ENCODE data around the gene KLC1. TPM values are rescaled to one million over a fixed set of nuclear protein-coding genes. Genes with fewer than 3 reads are reported as not detected.
"Not testable (repeated sequence)": the region's sequence is repeated elsewhere in the genome, so short reads cannot be mapped to it uniquely, and the experiment has no call there.

Gene KLC1
- total and polyA plus RNA-seq, 2 donors (not counting 1 experiment from before 2014, with no cell fraction given) = 102 to 243 TPM

DNA sequence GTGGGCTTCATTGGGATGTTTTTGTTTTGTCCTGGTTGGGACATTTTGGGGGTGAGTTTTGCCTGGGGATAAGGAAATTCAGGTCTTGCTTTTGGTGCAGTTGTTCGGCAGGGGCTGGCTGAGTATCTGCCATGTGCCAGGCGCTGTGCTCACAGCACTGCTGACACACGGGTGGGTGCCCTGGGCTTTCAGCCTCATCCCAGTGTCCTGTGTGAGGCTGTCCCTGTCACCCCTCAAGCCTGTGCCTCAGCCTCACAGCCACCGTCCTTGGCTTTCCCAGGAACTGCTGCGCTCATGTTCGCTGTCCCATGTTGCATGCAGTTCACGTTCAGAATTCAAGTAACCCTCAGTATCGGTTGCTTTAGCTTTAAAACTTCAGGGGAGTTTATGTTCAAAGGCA, 61.3 kb downstream of the KLC1 start:
- H3K9me3 ChIP-seq (ENCODE audit: control extremely low read depth in 1 of 3, control insufficient read depth in 2 of 3, insufficient read depth in 1 of 3, low read length in 2 of 3) = no peaks in the 10 kb centered on the region
- H3K4me1 ChIP-seq (ENCODE audit: control insufficient read depth in 2 of 2, insufficient read depth in 2 of 2, low read length in 2 of 2) = peaks cover 41 to 43% of the 10 kb centered on the region in 2 donors
- Mint-ChIP-seq H3K4me1 (peaks cover 42% of the 10 kb centered on the region), H3K27ac (peak overlapping the region; percentile 70), H3K27me3 (no peaks in the 10 kb centered on the region), H3K9me3 (ENCODE audit: insufficient read depth) (no peaks in the 10 kb centered on the region), H3K4me3 (peak overlapping the region; percentile 64)
- H2AFZ ChIP-seq (ENCODE audit: insufficient read depth, low read depth, low read length, poor library complexity, severe bottlenecking) = no peak overlapping the region
- H3K9ac ChIP-seq (ENCODE audit: low read length) = no peak overlapping the region
- ATAC-seq (ENCODE audit: low read depth) (no peak), DNase-seq (no peak)
- no peak overlapping the region for H3K4me3 ChIP-seq (ENCODE audit: control extremely low read depth in 1 of 5, extremely low read depth in 1 of 5, insufficient read depth in 1 of 5, low read depth in 2 of 5, low read length in 4 of 5)
- no peaks in the 10 kb centered on the region for H3K27me3 ChIP-seq (replicated peaks in 1 of 4; ENCODE audit: control extremely low read depth in 1 of 4, control insufficient read depth in 3 of 4, insufficient read depth in 4 of 4, low read length in 3 of 4)
- WGBS (ENCODE audit: insufficient coverage) = 96% methylated on average over 7 of the region's 8 CpGs
- intact Hi-C loops (cut with micrococcal nuclease) = no loop called here
- H3K27ac ChIP-seq (ENCODE audit: low read length in 2 of 2) = peak overlapping the region in 1 of 2 donors; percentile 29
- POLR2A ChIA-PET = interaction anchor here (0.9 kb wide), 1 partner anchor 11 kb away, joined by 3 read pairs; no protein-coding TSS in a partner anchor
- H3K79me2 ChIP-seq (ENCODE audit: control insufficient read depth, insufficient read depth, low read length) = peaks cover 21% of the 10 kb centered on the region
- peaks cover 20% of the 10 kb centered on the region for H4K20me1 ChIP-seq (ENCODE audit: control insufficient read depth, insufficient read depth, low read length, poor library complexity, severe bottlenecking)
- H3K36me3 ChIP-seq (replicated peaks in 1 of 2; ENCODE audit: control extremely low read depth in 1 of 2, control insufficient read depth in 1 of 2, extremely low read depth in 1 of 2, insufficient read depth in 2 of 2, low read length in 1 of 2) = peaks cover 0 to 44% of the 10 kb centered on the region in 2 experiments
- TF ChIP-seq, protein P1, sequence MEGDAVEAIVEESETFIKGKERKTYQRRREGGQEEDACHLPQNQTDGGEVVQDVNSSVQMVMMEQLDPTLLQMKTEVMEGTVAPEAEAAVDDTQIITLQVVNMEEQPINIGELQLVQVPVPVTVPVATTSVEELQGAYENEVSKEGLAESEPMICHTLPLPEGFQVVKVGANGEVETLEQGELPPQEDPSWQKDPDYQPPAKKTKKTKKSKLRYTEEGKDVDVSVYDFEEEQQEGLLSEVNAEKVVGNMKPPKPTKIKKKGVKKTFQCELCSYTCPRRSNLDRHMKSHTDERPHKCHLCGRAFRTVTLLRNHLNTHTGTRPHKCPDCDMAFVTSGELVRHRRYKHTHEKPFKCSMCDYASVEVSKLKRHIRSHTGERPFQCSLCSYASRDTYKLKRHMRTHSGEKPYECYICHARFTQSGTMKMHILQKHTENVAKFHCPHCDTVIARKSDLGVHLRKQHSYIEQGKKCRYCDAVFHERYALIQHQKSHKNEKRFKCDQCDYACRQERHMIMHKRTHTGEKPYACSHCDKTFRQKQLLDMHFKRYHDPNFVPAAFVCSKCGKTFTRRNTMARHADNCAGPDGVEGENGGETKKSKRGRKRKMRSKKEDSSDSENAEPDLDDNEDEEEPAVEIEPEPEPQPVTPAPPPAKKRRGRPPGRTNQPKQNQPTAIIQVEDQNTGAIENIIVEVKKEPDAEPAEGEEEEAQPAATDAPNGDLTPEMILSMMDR (IDR thresholded peaks at IDR 0.05) = no peak
- no peak for TF ChIP-seq EZH2 (IDR thresholded peaks at IDR 0.05; ENCODE audit: borderline replicate concordance, insufficient read depth, low read depth, low read length, poor library complexity, severe bottlenecking)
- CTCF ChIA-PET = interaction anchor here (2.6 kb wide), 1 partner anchor 10 kb away, joined by 10 read pairs; no protein-coding TSS in a partner anchor
- H3K4me2 ChIP-seq (replicated peaks; ENCODE audit: low read depth, low read length, poor library complexity, severe bottlenecking) = peak overlapping the region; percentile 45

DNA sequence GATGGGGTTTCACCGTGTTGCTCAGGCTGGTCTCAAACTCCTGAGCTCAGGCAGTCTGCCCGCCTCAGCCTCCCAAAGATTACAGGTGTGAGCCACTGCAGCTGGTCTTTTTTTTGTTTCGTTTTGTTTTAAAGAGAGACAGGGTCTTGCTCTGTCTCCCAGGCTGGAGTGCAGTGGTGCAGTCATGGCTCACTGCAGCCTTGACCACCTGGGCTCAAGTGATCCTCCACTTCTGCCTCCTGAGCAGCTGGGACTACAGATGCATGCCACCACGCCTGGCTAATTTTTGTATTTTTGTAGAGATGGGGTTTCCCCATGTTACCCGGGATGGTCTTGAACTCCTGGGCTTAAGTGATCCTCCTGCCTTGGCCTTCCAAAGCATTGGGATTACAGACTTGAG, 62.6 kb downstream of the KLC1 start:
- H3K4me2 ChIP-seq (replicated peaks; ENCODE audit: low read depth, low read length, poor library complexity, severe bottlenecking) = peak overlapping the region; percentile 45
- not testable (repeated sequence) for H3K27me3 ChIP-seq (replicated peaks in 1 of 4; ENCODE audit: control extremely low read depth in 1 of 4, control insufficient read depth in 3 of 4, insufficient read depth in 4 of 4, low read length in 3 of 4); H3K4me3 ChIP-seq (ENCODE audit: control extremely low read depth in 1 of 5, extremely low read depth in 1 of 5, insufficient read depth in 1 of 5, low read depth in 2 of 5, low read length in 4 of 5); H3K9me3 ChIP-seq (ENCODE audit: control extremely low read depth in 1 of 3, control insufficient read depth in 2 of 3, insufficient read depth in 1 of 3, low read length in 2 of 3); H3K9ac ChIP-seq (ENCODE audit: low read length); H2AFZ ChIP-seq (ENCODE audit: insufficient read depth, low read depth, low read length, poor library complexity, severe bottlenecking); H3K9me3 Mint-ChIP-seq (ENCODE audit: insufficient read depth); H3K27me3 Mint-ChIP-seq
- intact Hi-C loops (cut with micrococcal nuclease) = loop anchor here (1.0 kb wide), 1 partner anchor 24 kb away; the partner anchor contains the start of genes XRCC3 and ZFYVE21
- DNase-seq (peak; percentile 61), ATAC-seq (ENCODE audit: low read depth) (peak; percentile 73)
- H3K27ac ChIP-seq (ENCODE audit: low read length in 2 of 2) = peak overlapping the region; percentile 68 to 79
- Mint-ChIP-seq H3K27ac (peak overlapping the region; percentile 87), H3K4me3 (peak overlapping the region; percentile 69), H3K4me1 (peaks cover 54% of the 10 kb centered on the region)
- peaks cover 15% of the 10 kb centered on the region for H4K20me1 ChIP-seq (ENCODE audit: control insufficient read depth, insufficient read depth, low read length, poor library complexity, severe bottlenecking)
- H3K36me3 ChIP-seq (replicated peaks in 1 of 2; ENCODE audit: control extremely low read depth in 1 of 2, control insufficient read depth in 1 of 2, extremely low read depth in 1 of 2, insufficient read depth in 2 of 2, low read length in 1 of 2) = peaks cover 0 to 31% of the 10 kb centered on the region in 2 experiments
- ChIA-PET CTCF (interaction anchor here (0.9 kb wide), 1 partner anchor 10 kb away, joined by 5 read pairs; no protein-coding TSS in a partner anchor), POLR2A (interaction anchor here (0.8 kb wide), 1 partner anchor 63 kb away, joined by 3 read pairs; the partner anchor contains the start of gene KLC1)
- peaks cover 13% of the 10 kb centered on the region for H3K79me2 ChIP-seq (ENCODE audit: control insufficient read depth, insufficient read depth, low read length)
- WGBS (ENCODE audit: insufficient coverage) = 7% methylated on average over 2 of the region's 5 CpGs
- peaks cover 44 to 53% of the 10 kb centered on the region in 2 donors for H3K4me1 ChIP-seq (ENCODE audit: control insufficient read depth in 2 of 2, insufficient read depth in 2 of 2, low read length in 2 of 2)

Measured in B cell (primary cell).